Esophagus muscularis mucosa (tissue), 4 donors: ENCODE data around the gene C1orf159. TPM values are rescaled to one million over a fixed set of nuclear protein-coding genes. Genes with fewer than 3 reads are reported as not detected.

Experiments
- DNase-seq: peaks from one replicate; pipeline ENCODE4 v3.0.0-alpha.2; 2017; ENCODE audit errors: extremely low spot score
- H3K27ac ChIP-seq, 4 donors: fragments of 200-600 bp; sonication (generic); replicated peaks in 1 of 4; 1 replicate in 3 of 4; 2 replicates in 1 of 4; pipeline ENCODE4 v1.5.1; 2016 to 2019; ENCODE audit warnings: mild to moderate bottlenecking in 1 of 4
- H3K27me3 ChIP-seq, 4 donors: fragments of 200-600 bp; sonication (generic); one replicate each; pipeline versions ENCODE4 v1.5.1 to v1.6.0; 2016 to 2019
- H3K36me3 ChIP-seq, 4 donors: fragments of 200-600 bp; sonication (generic); one replicate each; pipeline ENCODE4 v1.5.1; 2016 to 2019
- H3K4me1 ChIP-seq, 4 donors: fragments of 200-600 bp; sonication (generic); one replicate each; pipeline ENCODE4 v1.5.1; 2016 to 2019
- H3K4me3 ChIP-seq, 4 donors: fragments of 200-600 bp; sonication (generic); 1 replicate in 2 of 4; 2 replicates in 2 of 4; pipeline ENCODE4 v1.5.1; 2016 to 2019; ENCODE audit warnings: mild to moderate bottlenecking in 4 of 4, moderate library complexity in 1 of 4
- H3K9me3 ChIP-seq, 4 donors: fragments of 200-600 bp; sonication (generic); 1 replicate in 3 of 4; 2 replicates in 1 of 4; pipeline ENCODE4 v1.5.1; 2016 to 2019
- CTCF ChIP-seq, 3 experiments: fragments of 200-600 bp in 2 of 3; fragments of 450-650 bp in 1 of 3; sonication (generic) in 2 of 3; IDR thresholded peaks; one replicate each; pipeline ENCODE4 v1.5.1; 2017 to 2019; ENCODE audit warnings: antibody characterized with exemption in 3 of 3, mild to moderate bottlenecking in 2 of 3, moderate library complexity in 1 of 3
- EP300 ChIP-seq: sonication (generic); formaldehyde crosslinking; IDR thresholded peaks from one replicate; pipeline ENCODE4 v1.6.1; 2017; ENCODE audit warnings: antibody characterized with exemption
- POLR2A ChIP-seq: fragments of 450-650 bp; IDR thresholded peaks from one replicate; pipeline ENCODE4 v1.6.1; 2017; ENCODE audit warnings: antibody characterized with exemption, moderate library complexity, mild to moderate bottlenecking, low read depth
- POLR2AphosphoS5 ChIP-seq, 2 donors: sonication (generic); formaldehyde crosslinking; IDR thresholded peaks; one replicate each; pipeline ENCODE4 v1.6.1; 2017; ENCODE audit warnings: antibody characterized with exemption in 2 of 2
- WGBS: methylation state at CpG from one replicate; pipeline ENCODE4 v1.1.5; 2018; 5-methylcytosine and 5-hydroxymethylcytosine counted together
- intact Hi-C: fragments of 100-400 bp; cut with DNase I; formaldehyde crosslinking; loops from one replicate; pipeline ENCODE4 v1.15.1; 2023
- total RNA-seq, 4 donors: library from RNA; depleted of rRNA; stranded (reverse); fragments of >200 nt; gene quantifications; one replicate each; pipeline versions ENCODE4 v1.1.0 to v1.2.1, GENCODE V29; 2016

Gene C1orf159
- total RNA-seq, 4 donors from 2014 or later = 4.2 to 11.9 (median 8.5) TPM

- no peaks in the 10 kb centered on the region for H3K36me3 ChIP-seq
- 91% methylated on average over 14 of the region's 23 CpGs for WGBS
- TF ChIP-seq CTCF (IDR thresholded peaks at IDR 0.05) (no peak), EP300 (no peak), POLR2AphosphoS5 (IDR thresholded peaks at IDR 0.05) (no peak), POLR2A (no peak)
- DNase-seq = no peak
- H3K27me3 ChIP-seq = peaks cover 0 to 41% (median 2%) of the 10 kb centered on the region in 4 donors
- no peak overlapping the region for H3K4me3 ChIP-seq
- no peak overlapping the region for H3K27ac ChIP-seq
- H3K9me3 ChIP-seq = no peaks in the 10 kb centered on the region
- peaks cover 11 to 17% (median 15%) of the 10 kb centered on the region in 4 donors for H3K4me1 ChIP-seq
- intact Hi-C loops = no loop called here
Measured at GRCh38 chr1:1160281-1160930, 44.5 kb upstream of the C1orf159 start.

- peak overlapping the region; percentile 66 to 84 (median 77) for H3K4me3 ChIP-seq
- no peak for DNase-seq
- 3% methylated on average over 8 of the region's 46 CpGs for WGBS
- no peaks in the 10 kb centered on the region for H3K36me3 ChIP-seq
- H3K27ac ChIP-seq = peak overlapping the region; percentile 84 to 96 (median 90)
- H3K27me3 ChIP-seq = peaks cover 0 to 19% (median under 1%) of the 10 kb centered on the region in 4 donors
- no peaks in the 10 kb centered on the region for H3K9me3 ChIP-seq
- H3K4me1 ChIP-seq = peaks cover 11 to 17% (median 15%) of the 10 kb centered on the region in 4 donors
- intact Hi-C loops = no loop called here
- no peak for TF ChIP-seq POLR2AphosphoS5 (IDR thresholded peaks at IDR 0.05)
- TF ChIP-seq CTCF (IDR thresholded peaks at IDR 0.05) = no peak
- no peak for TF ChIP-seq EP300
- TF ChIP-seq POLR2A = no peak
Measured at GRCh38 chr1:1157914-1158710, 42.2 kb upstream of the C1orf159 start.

- no peak for TF ChIP-seq POLR2A
- TF ChIP-seq EP300 = no peak
- TF ChIP-seq POLR2AphosphoS5 (IDR thresholded peaks at IDR 0.05) = peak; percentile 74 to 84
- no peak for TF ChIP-seq CTCF (IDR thresholded peaks at IDR 0.05)
Measured at GRCh38 chr1:1157426-1157913, 41.6 kb upstream of the C1orf159 start.

GRCh38 chr1:1157033-1157365 is 41.1 kb upstream of the C1orf159 start:
- Histone ChIP-seq H3K4me1 (peaks cover 11 to 17% (median 15%) of the 10 kb centered on the region in 4 donors), H3K27ac (peak overlapping the region in 1 of 4 donors; percentile 22), H3K4me3 (peak overlapping the region in 2 of 4 donors; percentile 75 to 84), H3K27me3 (peaks cover 0 to 7% (median 0%) of the 10 kb centered on the region in 4 donors), H3K9me3 (no peaks in the 10 kb centered on the region), H3K36me3 (no peaks in the 10 kb centered on the region)
- DNase-seq = no peak
- no peak for TF ChIP-seq POLR2A
- TF ChIP-seq POLR2AphosphoS5 (IDR thresholded peaks at IDR 0.05) = no peak
- no peak for TF ChIP-seq CTCF (IDR thresholded peaks at IDR 0.05)
- no peak for TF ChIP-seq EP300
- intact Hi-C loops = no loop called here
- 94% methylated on average over 3 of the region's 9 CpGs for WGBS

More at GRCh38 chr1:1157426-1157913, 41.6 kb upstream of the C1orf159 start:
- Histone ChIP-seq H3K4me3 (peak overlapping the region; percentile 66 to 84 (median 77)), H3K4me1 (peaks cover 11 to 17% (median 15%) of the 10 kb centered on the region in 4 donors), H3K9me3 (no peaks in the 10 kb centered on the region), H3K27ac (peak overlapping the region; percentile 84 to 96 (median 90)), H3K27me3 (peaks cover 0 to 12% (median 0%) of the 10 kb centered on the region in 4 donors), H3K36me3 (no peaks in the 10 kb centered on the region)
- intact Hi-C loops = no loop called here
- WGBS = 0% methylated on average over 13 of the region's 29 CpGs
- DNase-seq = no peak
